Measurements from ENCODE around the gene LPAR2. TPM values are rescaled to one million over a fixed set of nuclear protein-coding genes. Genes with fewer than 3 reads are reported as not detected.
"Not testable (repeated sequence)": the region's sequence is repeated elsewhere in the genome, so short reads cannot be mapped to it uniquely, and the experiment has no call there.

Gene LPAR2
- total RNA-seq, 1 experiment from 2014 or later = 27.3 TPM

- CTCF ChIA-PET = interaction anchor here (0.5 kb wide), 1 partner anchor 9 kb away, joined by 4 read pairs; no protein-coding TSS in a partner anchor
- H3K36me3 Mint-ChIP-seq (ENCODE audit: insufficient read depth, unreplicated experiment) = peaks cover 15% of the 10 kb centered on the region
- no TSS peak for BruUV-seq (replicated peaks)
- intact Hi-C loops (cut with micrococcal nuclease; ENCODE audit: unreplicated experiment) = loop anchor here (10.0 kb wide), 1 partner anchor 48 kb away; no protein-coding TSS in a partner anchor
- H3K4me3 Mint-ChIP-seq (ENCODE audit: low read depth, unreplicated experiment) = no peak overlapping the region
- H3K4me1 Mint-ChIP-seq (ENCODE audit: low read depth, unreplicated experiment) = peaks cover 29% of the 10 kb centered on the region
- no peak for DNase-seq
- no peaks in the 10 kb centered on the region for H3K27me3 Mint-ChIP-seq (ENCODE audit: unreplicated experiment)
- no peaks in the 10 kb centered on the region for H3K9me3 Mint-ChIP-seq (ENCODE audit: low read depth, unreplicated experiment)
- TF ChIP-seq, protein P1, sequence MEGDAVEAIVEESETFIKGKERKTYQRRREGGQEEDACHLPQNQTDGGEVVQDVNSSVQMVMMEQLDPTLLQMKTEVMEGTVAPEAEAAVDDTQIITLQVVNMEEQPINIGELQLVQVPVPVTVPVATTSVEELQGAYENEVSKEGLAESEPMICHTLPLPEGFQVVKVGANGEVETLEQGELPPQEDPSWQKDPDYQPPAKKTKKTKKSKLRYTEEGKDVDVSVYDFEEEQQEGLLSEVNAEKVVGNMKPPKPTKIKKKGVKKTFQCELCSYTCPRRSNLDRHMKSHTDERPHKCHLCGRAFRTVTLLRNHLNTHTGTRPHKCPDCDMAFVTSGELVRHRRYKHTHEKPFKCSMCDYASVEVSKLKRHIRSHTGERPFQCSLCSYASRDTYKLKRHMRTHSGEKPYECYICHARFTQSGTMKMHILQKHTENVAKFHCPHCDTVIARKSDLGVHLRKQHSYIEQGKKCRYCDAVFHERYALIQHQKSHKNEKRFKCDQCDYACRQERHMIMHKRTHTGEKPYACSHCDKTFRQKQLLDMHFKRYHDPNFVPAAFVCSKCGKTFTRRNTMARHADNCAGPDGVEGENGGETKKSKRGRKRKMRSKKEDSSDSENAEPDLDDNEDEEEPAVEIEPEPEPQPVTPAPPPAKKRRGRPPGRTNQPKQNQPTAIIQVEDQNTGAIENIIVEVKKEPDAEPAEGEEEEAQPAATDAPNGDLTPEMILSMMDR (IDR thresholded peaks at IDR 0.05; ENCODE audit: unreplicated experiment) = no peak
- H3K27ac Mint-ChIP-seq (ENCODE audit: unreplicated experiment) = no peak overlapping the region
Observed at GRCh38 chr19:19602713-19603324, 25.2 kb downstream of the LPAR2 start.

DNA sequence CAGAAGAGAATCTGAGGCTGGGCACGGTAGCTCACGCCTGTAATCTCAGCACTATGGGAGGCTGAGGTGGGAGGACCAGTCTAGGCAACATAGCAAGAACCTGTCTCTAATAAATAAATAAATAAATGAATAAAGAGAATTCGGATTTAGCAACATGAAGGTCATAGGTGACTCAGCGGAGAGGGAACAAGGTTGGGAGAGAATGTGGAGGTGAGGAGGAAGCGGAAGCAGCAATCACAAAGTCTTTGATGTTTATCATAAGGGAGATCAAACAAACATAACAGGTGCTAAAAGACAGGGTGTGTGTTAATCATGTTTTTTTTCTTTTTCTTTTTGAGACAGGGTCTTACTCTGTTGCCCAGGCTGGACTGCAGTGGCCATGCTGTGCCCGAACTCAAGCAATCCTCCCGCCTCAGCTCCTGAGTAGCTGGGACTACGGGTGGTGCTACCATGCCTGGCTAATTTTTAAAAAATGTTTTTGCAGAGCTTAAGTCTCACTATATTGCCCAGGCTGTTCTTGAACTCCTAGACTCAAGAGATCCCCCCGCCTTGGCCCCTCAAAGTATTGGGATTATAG is 25.8 kb downstream of the LPAR2 start:
- Mint-ChIP-seq H3K36me3 (ENCODE audit: insufficient read depth, unreplicated experiment) (peaks cover 15% of the 10 kb centered on the region), H3K27ac (ENCODE audit: unreplicated experiment) (peak overlapping the region; percentile 72), H3K9me3 (ENCODE audit: low read depth, unreplicated experiment) (no peaks in the 10 kb centered on the region), H3K4me3 (ENCODE audit: low read depth, unreplicated experiment) (no peak overlapping the region), H3K27me3 (ENCODE audit: unreplicated experiment) (no peaks in the 10 kb centered on the region), H3K4me1 (ENCODE audit: low read depth, unreplicated experiment) (peaks cover 29% of the 10 kb centered on the region)
- intact Hi-C loops (cut with micrococcal nuclease; ENCODE audit: unreplicated experiment) = loop anchor here (10.0 kb wide), 1 partner anchor 47 kb away; no protein-coding TSS in a partner anchor
- CTCF ChIA-PET = interaction anchor here (0.5 kb wide), 1 partner anchor 10 kb away, joined by 4 read pairs; no protein-coding TSS in a partner anchor
- BruUV-seq (replicated peaks) = no TSS peak
- TF ChIP-seq, protein P1 (IDR thresholded peaks at IDR 0.05; ENCODE audit: unreplicated experiment) = no peak
- no peak for DNase-seq

GRCh38 chr19:19600793-19601330 is 27.2 kb downstream of the LPAR2 start:
- TF ChIP-seq, protein P1 (IDR thresholded peaks at IDR 0.05; ENCODE audit: unreplicated experiment) = no peak
- Mint-ChIP-seq H3K27me3 (ENCODE audit: unreplicated experiment) (no peaks in the 10 kb centered on the region), H3K9me3 (ENCODE audit: low read depth, unreplicated experiment) (no peaks in the 10 kb centered on the region), H3K4me3 (ENCODE audit: low read depth, unreplicated experiment) (no peak overlapping the region), H3K27ac (ENCODE audit: unreplicated experiment) (no peak overlapping the region), H3K4me1 (ENCODE audit: low read depth, unreplicated experiment) (peaks cover 24% of the 10 kb centered on the region), H3K36me3 (ENCODE audit: insufficient read depth, unreplicated experiment) (peaks cover 9% of the 10 kb centered on the region)
- DNase-seq = no peak
- BruUV-seq (replicated peaks) = no TSS peak
- intact Hi-C loops (cut with micrococcal nuclease; ENCODE audit: unreplicated experiment) = loop anchor here (10.0 kb wide), 1 partner anchor 46 kb away; no protein-coding TSS in a partner anchor
- CTCF ChIA-PET = no interaction called here

GRCh38 chr19:19598728-19599451 is 29.1 kb downstream of the LPAR2 start:
- H3K27me3 Mint-ChIP-seq (ENCODE audit: unreplicated experiment); DNase-seq; H3K9me3 Mint-ChIP-seq (ENCODE audit: low read depth, unreplicated experiment); H3K27ac Mint-ChIP-seq (ENCODE audit: unreplicated experiment); H3K36me3 Mint-ChIP-seq (ENCODE audit: insufficient read depth, unreplicated experiment); H3K4me3 Mint-ChIP-seq (ENCODE audit: low read depth, unreplicated experiment); CTCF ChIA-PET; intact Hi-C loops (cut with micrococcal nuclease; ENCODE audit: unreplicated experiment); BruUV-seq (replicated peaks): not testable (repeated sequence)
- peaks cover 32% of the 10 kb centered on the region for H3K4me1 Mint-ChIP-seq (ENCODE audit: low read depth, unreplicated experiment)
